T follicular helper cell (primary cell): ENCODE data around the gene HBS1L.
"Not testable (repeated sequence)": the region's sequence is repeated elsewhere in the genome, so short reads cannot be mapped to it uniquely, and the experiment has no call there.

Experiments
- DNase-seq: peaks from one replicate; pipeline ENCODE4 v3.0.0-alpha.2; 2020; ENCODE audit warnings: low read depth

The HBS1L gene

GRCh38 chr6:135075018-135075417 lies 20.4 kb upstream of the HBS1L start:
- DNase-seq = no peak

GRCh38 chr6:135073756-135074393 lies 19.3 kb upstream of the HBS1L start:
- DNase-seq = no peak

- DNase-seq = no peak
Observed at GRCh38 chr6:135073217-135073616, 18.6 kb upstream of the HBS1L start.

- DNase-seq = no peak
Observed at GRCh38 chr6:135072753-135073152, 18.1 kb upstream of the HBS1L start.

- DNase-seq = no peak
Observed at GRCh38 chr6:135071541-135071940, 16.9 kb upstream of the HBS1L start.

- no peak for DNase-seq
Observed at GRCh38 chr6:135067911-135068310, 13.3 kb upstream of the HBS1L start.

- no peak for DNase-seq
Observed at GRCh38 chr6:135066806-135067205, 12.2 kb upstream of the HBS1L start.

- DNase-seq = no peak
Observed at GRCh38 chr6:135066397-135066796, 11.8 kb upstream of the HBS1L start.

- DNase-seq = no peak
Observed at GRCh38 chr6:135064586-135064985, 10.0 kb upstream of the HBS1L start.

- no peak for DNase-seq
Observed at GRCh38 chr6:135063926-135064325, 9.3 kb upstream of the HBS1L start.

GRCh38 chr6:135062735-135063134 lies 8.1 kb upstream of the HBS1L start:
- DNase-seq = no peak

- no peak for DNase-seq
Observed at GRCh38 chr6:135060076-135060475, 5.5 kb upstream of the HBS1L start.

GRCh38 chr6:135058299-135058698 lies 3.7 kb upstream of the HBS1L start:
- not testable (repeated sequence) for DNase-seq

GRCh38 chr6:135056632-135057031 lies 2.0 kb upstream of the HBS1L start:
- no peak for DNase-seq

GRCh38 chr6:135054226-135054568 lies 425 bp downstream of the HBS1L start:
- DNase-seq = no peak

GRCh38 chr6:135053406-135053805 lies 1.2 kb downstream of the HBS1L start:
- no peak for DNase-seq

GRCh38 chr6:135052939-135053338 lies 1.7 kb downstream of the HBS1L start:
- no peak for DNase-seq

- no peak for DNase-seq
Observed at GRCh38 chr6:135048915-135049314, 5.7 kb downstream of the HBS1L start.

GRCh38 chr6:135047336-135047735 lies 7.3 kb downstream of the HBS1L start:
- DNase-seq = no peak

GRCh38 chr6:135046912-135047311 lies 7.7 kb downstream of the HBS1L start:
- DNase-seq = no peak

- no peak for DNase-seq
Observed at GRCh38 chr6:135044639-135045038, 10.0 kb downstream of the HBS1L start.

GRCh38 chr6:135043846-135044245 lies 10.8 kb downstream of the HBS1L start:
- DNase-seq = no peak

- DNase-seq = no peak
Observed at GRCh38 chr6:135043364-135043763, 11.3 kb downstream of the HBS1L start.

GRCh38 chr6:135038335-135038734 lies 16.3 kb downstream of the HBS1L start:
- DNase-seq = no peak

GRCh38 chr6:135037541-135037940 lies 17.1 kb downstream of the HBS1L start:
- DNase-seq = no peak
